HG03039 (cell line): ENCODE data around the gene FERMT1.
"Not testable (repeated sequence)": the region's sequence is repeated elsewhere in the genome, so short reads cannot be mapped to it uniquely, and the experiment has no call there.

Experiments
- ATAC-seq: cut with Tn5 transposase; IDR thresholded peaks from one replicate; pipeline ENCODE4 v1.9.1; 2021; ENCODE audit warnings: mild to moderate bottlenecking, moderate library complexity; ENCODE audit not compliant: unreplicated experiment

FERMT1 gene

GRCh38 chr20:6120491-6120988, 2.3 kb downstream of the FERMT1 start:
- ATAC-seq = no peak

- no peak for ATAC-seq
Observed at GRCh38 chr20:6116758-6117157, 6.1 kb downstream of the FERMT1 start.

- no peak for ATAC-seq
Observed at GRCh38 chr20:6115221-6115895, 7.5 kb downstream of the FERMT1 start.

- no peak for ATAC-seq
Observed at GRCh38 chr20:6114696-6115095, 8.1 kb downstream of the FERMT1 start.

- no peak for ATAC-seq
Observed at GRCh38 chr20:6113951-6114350, 8.9 kb downstream of the FERMT1 start.

GRCh38 chr20:6112965-6113364, 9.9 kb downstream of the FERMT1 start:
- not testable (repeated sequence) for ATAC-seq

GRCh38 chr20:6108330-6108729, 14.5 kb downstream of the FERMT1 start:
- ATAC-seq = no peak

GRCh38 chr20:6104493-6105188, 18.2 kb downstream of the FERMT1 start:
- no peak for ATAC-seq

- ATAC-seq = no peak
Observed at GRCh38 chr20:6103301-6103700, 19.5 kb downstream of the FERMT1 start.

GRCh38 chr20:6101346-6101745, 21.5 kb downstream of the FERMT1 start:
- ATAC-seq = no peak

- ATAC-seq = no peak
Observed at GRCh38 chr20:6100246-6100645, 22.6 kb downstream of the FERMT1 start.

GRCh38 chr20:6099819-6100218, 23.0 kb downstream of the FERMT1 start:
- ATAC-seq = no peak

GRCh38 chr20:6095409-6095808, 27.4 kb downstream of the FERMT1 start:
- ATAC-seq = no peak

GRCh38 chr20:6094565-6094964, 28.3 kb downstream of the FERMT1 start:
- no peak for ATAC-seq

- ATAC-seq = no peak
Observed at GRCh38 chr20:6094063-6094462, 28.8 kb downstream of the FERMT1 start.

- ATAC-seq = no peak
Observed at GRCh38 chr20:6091661-6092060, 31.2 kb downstream of the FERMT1 start.

- no peak for ATAC-seq
Observed at GRCh38 chr20:6086868-6087267, 36.0 kb downstream of the FERMT1 start.

GRCh38 chr20:6083926-6084325, 38.9 kb downstream of the FERMT1 start:
- no peak for ATAC-seq

GRCh38 chr20:6081236-6081635, 41.6 kb downstream of the FERMT1 start:
- ATAC-seq = no peak

- ATAC-seq = no peak
Observed at GRCh38 chr20:6079016-6079415, 43.8 kb downstream of the FERMT1 start.

- no peak for ATAC-seq
Observed at GRCh38 chr20:6075428-6076219, 47.2 kb downstream of the FERMT1 start.

- ATAC-seq = no peak
Observed at GRCh38 chr20:6074784-6075183, 48.0 kb downstream of the FERMT1 start.
